ENCODE measurements around the gene NEXN. TPM values are rescaled to one million over a fixed set of nuclear protein-coding genes. Genes with fewer than 3 reads are reported as not detected.

NEXN gene
- total and polyA plus RNA-seq, 2 experiments from 2014 or later = 2.6 to 11.8 TPM

- TF ChIP-seq ZNF462 (CRISPR knock-in tag; IDR thresholded peaks at IDR 0.05) (no peak), ETS1 (IDR thresholded peaks at IDR 0.05) (no peak), ZNF114 (CRISPR knock-in tag; IDR thresholded peaks at IDR 0.05) (no peak), ZNF331 (CRISPR knock-in tag; IDR thresholded peaks at IDR 0.05; ENCODE audit: low read depth) (no peak), REST (IDR thresholded peaks at IDR 0.05; ENCODE audit: unreplicated experiment) (no peak), EZH2 (IDR thresholded peaks at IDR 0.05; ENCODE audit: low read depth, unreplicated experiment) (no peak), JUNB (IDR thresholded peaks at IDR 0.05; ENCODE audit: unreplicated experiment) (no peak), CREB1 (CRISPR knock-in tag; IDR thresholded peaks at IDR 0.05; ENCODE audit: low read depth) (no peak), NANOG (IDR thresholded peaks at IDR 0.05; ENCODE audit: borderline replicate concordance) (no peak), EZH2phosphoT487 (IDR thresholded peaks at IDR 0.05; ENCODE audit: unreplicated experiment) (no peak), POLR2AphosphoS5 (IDR thresholded peaks at IDR 0.05; ENCODE audit: low read depth) (no peak), STAT1 (IDR thresholded peaks at IDR 0.05; ENCODE audit: unreplicated experiment) (no peak)
Measured at GRCh38 chr1:77975386-77975785, 87.0 kb downstream of the NEXN start (continued).

Data from GM23338 (cell line).